HepG2 (cell line): ENCODE data around the gene PACS2. TPM values are rescaled to one million over a fixed set of nuclear protein-coding genes. Genes with fewer than 3 reads are reported as not detected.
A peak's percentile ranks its signal among the peaks of the same experiment; 100 is the strongest.

Experiments used
- ASH2L ChIP-seq: fragments of 300-600, 200-600 bp; sonication (generic); IDR thresholded peaks from 2 replicates; pipeline ENCODE4 v1.7.0; 2017; ENCODE audit warnings: low read depth, mild to moderate bottlenecking, moderate library complexity, mixed read lengths, low read length; ENCODE audit not compliant: insufficient read length
- CEBPB ChIP-seq: IDR thresholded peaks from 2 replicates; pipeline ENCODE4 v1.6.1; 2011; ENCODE audit warnings: low read depth, low read length, improper control_type of control experiment, borderline replicate concordance
- FOXC1 ChIP-seq: sonication (generic); formaldehyde crosslinking; IDR thresholded peaks from 2 replicates; pipeline ENCODE4 v1.8.0; 2022; ENCODE audit warnings: mild to moderate bottlenecking, missing genetic modification reagents, borderline replicate concordance
- KDM5B ChIP-seq: sonication (generic); formaldehyde crosslinking; IDR thresholded peaks from 2 replicates; pipeline ENCODE4 v1.4.0; 2020; ENCODE audit warnings: missing genetic modification reagents, mild to moderate bottlenecking, borderline replicate concordance
- POLR2A ChIP-seq, 2 experiments: IDR thresholded peaks; 2 replicates each; pipeline ENCODE4 v1.6.1; 2011; ENCODE audit warnings: low read depth in 2 of 2, low read length in 2 of 2, mild to moderate bottlenecking in 1 of 2, moderate library complexity in 1 of 2; ENCODE audit not compliant: insufficient read depth in 1 of 2
- POLR2G ChIP-seq: fragments of 200-400 bp; formaldehyde crosslinking; IDR thresholded peaks from 2 replicates; pipeline ENCODE4 v1.6.1; 2018; ENCODE audit warnings: mild to moderate bottlenecking, low read depth, low read length, moderate library complexity
- SNAPC2 ChIP-seq: sonication (generic); formaldehyde crosslinking; IDR thresholded peaks from 2 replicates; pipeline ENCODE4 v1.8.1; 2022; ENCODE audit warnings: mild to moderate bottlenecking, missing genetic modification reagents
- SOX6 ChIP-seq, 2 experiments: fragments of 450-650 bp in 1 of 2; sonication (generic) in 1 of 2; formaldehyde crosslinking in 1 of 2; IDR thresholded peaks; 2 replicates each; pipeline versions ENCODE4 v1.4.0 to v1.6.1; 2017 to 2020; ENCODE audit warnings: antibody characterized with exemption in 1 of 2, mild to moderate bottlenecking in 1 of 2, missing genetic modification reagents in 1 of 2
- ZC3H13 ChIP-seq: sonication (generic); formaldehyde crosslinking; IDR thresholded peaks from 2 replicates; pipeline ENCODE4 v1.8.1; 2023; ENCODE audit warnings: mild to moderate bottlenecking, missing genetic modification reagents, moderate library complexity
- ZFP1 ChIP-seq: IDR thresholded peaks from 2 replicates; pipeline ENCODE4 v1.6.1; 2016
- ZKSCAN8 ChIP-seq: IDR thresholded peaks from 2 replicates; pipeline ENCODE4 v1.6.1; 2016; ENCODE audit warnings: borderline replicate concordance, missing genetic modification reagents, missing compliant biosample characterization
- ZNF549 ChIP-seq: sonication (generic); formaldehyde crosslinking; IDR thresholded peaks from 2 replicates; pipeline ENCODE4 v1.5.0; 2020; ENCODE audit warnings: missing genetic modification reagents
- ZNF749 ChIP-seq: sonication (generic); formaldehyde crosslinking; IDR thresholded peaks from 2 replicates; pipeline ENCODE4 v1.8.0; 2022; ENCODE audit warnings: mild to moderate bottlenecking, missing genetic modification reagents, moderate library complexity, borderline replicate concordance
- ZNF761 ChIP-seq: sonication (generic); formaldehyde crosslinking; conservative IDR thresholded peaks from 2 replicates; pipeline ENCODE4 v1.4.0; 2020; ENCODE audit warnings: mild to moderate bottlenecking, missing genetic modification reagents
- ZNF772 ChIP-seq: sonication (generic); formaldehyde crosslinking; IDR thresholded peaks from 2 replicates; pipeline ENCODE4 v1.5.0; 2020; ENCODE audit warnings: mild to moderate bottlenecking, missing genetic modification reagents
- ZNF841 ChIP-seq: sonication (generic); formaldehyde crosslinking; IDR thresholded peaks from 2 replicates; pipeline ENCODE4 v1.8.1; 2023; ENCODE audit warnings: missing genetic modification reagents, borderline replicate concordance
- polyA plus RNA-seq, 8 experiments: library from polyadenylated mRNA; depleted of rRNA in 3 of 8; stranded (reverse) in 7 of 8; unstranded in 1 of 8; fragments of >200 nt; fragmentation: Illumina TruSeq in 4 of 8; extraction: Trizol in 4 of 8; gene quantifications; 2 replicates each; pipeline versions ENCODE4 v1.2.1 to v1.2.3, GENCODE V29; 2011 to 2016; ENCODE audit warnings: low read depth in 4 of 8, missing spikeins in 1 of 8, mixed read lengths in 1 of 8; ENCODE audit not compliant: insufficient read depth in 1 of 8
- total RNA-seq, 5 experiments: library from RNA; depleted of rRNA; stranded (reverse); fragments of >200 nt; fragmentation: Illumina TruSeq; extraction: Trizol; gene quantifications; 2 replicates each; pipeline ENCODE4 v1.2.3, GENCODE V29; 2016; ENCODE audit warnings: low read depth in 1 of 5
- TF ChIP-seq, protein P1 (sequence below), 2 experiments: sonication (generic) in 1 of 2; formaldehyde crosslinking in 1 of 2; IDR thresholded peaks; 2 replicates each; pipeline versions ENCODE4 v1.5.1 to v1.6.1; 2011 to 2020; ENCODE audit warnings: borderline replicate concordance in 1 of 2, low read depth in 1 of 2, low read length in 1 of 2, mild to moderate bottlenecking in 1 of 2, missing genetic modification reagents in 1 of 2, moderate library complexity in 1 of 2
- TF ChIP-seq, protein P2 (sequence below): sonication (generic); formaldehyde crosslinking; IDR thresholded peaks from 2 replicates; pipeline ENCODE4 v1.4.0; 2020; ENCODE audit warnings: missing genetic modification reagents, borderline replicate concordance
- TF ChIP-seq, protein P3 (sequence below): sonication (generic); formaldehyde crosslinking; IDR thresholded peaks from 2 replicates; pipeline ENCODE4 v1.5.0; 2020; ENCODE audit warnings: mild to moderate bottlenecking, missing genetic modification reagents
- TF ChIP-seq, protein P4 (sequence below): sonication (generic); formaldehyde crosslinking; IDR thresholded peaks from 2 replicates; pipeline ENCODE4 v1.5.0; 2020; ENCODE audit warnings: missing genetic modification reagents, mild to moderate bottlenecking, borderline replicate concordance

PACS2 gene
- total and polyA plus RNA-seq, 2 of the 13 experiments (the other 11 are each of a cell fraction or from before 2014, with no cell fraction given): 23.6 to 27.6 TPM

DNA sequence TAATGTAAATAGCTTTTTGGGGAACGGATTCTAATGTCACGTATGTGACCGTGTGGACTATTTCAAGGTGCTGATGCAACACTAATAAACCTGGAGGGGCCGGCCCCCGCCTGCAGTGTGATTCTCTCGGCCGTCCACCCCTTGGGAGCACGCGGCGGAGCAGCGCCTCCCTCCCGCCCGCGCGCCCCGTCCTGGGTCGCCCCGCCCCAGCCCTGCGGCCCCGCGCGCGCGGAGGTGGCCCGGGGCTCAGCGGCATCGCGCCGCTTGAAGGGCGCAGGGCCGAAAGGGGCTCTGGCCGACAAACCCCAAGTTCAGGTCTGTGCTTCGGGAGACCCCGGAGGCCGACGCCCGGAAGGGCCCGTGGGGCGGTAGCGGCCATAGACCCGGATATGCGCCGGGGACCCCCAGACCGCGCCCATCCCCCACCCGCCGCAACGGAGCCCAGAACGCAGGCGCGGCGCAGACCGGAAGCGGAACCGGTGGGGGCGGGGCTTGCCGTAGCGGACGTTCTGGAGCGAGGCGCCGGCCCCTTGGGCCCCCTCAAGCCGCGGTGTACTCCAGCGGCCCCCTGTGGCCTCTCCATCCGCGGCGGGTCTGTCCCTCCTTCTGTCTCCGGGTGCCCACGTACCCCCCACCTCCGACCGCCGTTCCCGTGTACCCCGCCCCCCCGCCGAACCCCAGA is 83.6 kb downstream of the PACS2 start, which contains the start of gene TEX22 (continued):
- TF ChIP-seq, protein P1, sequence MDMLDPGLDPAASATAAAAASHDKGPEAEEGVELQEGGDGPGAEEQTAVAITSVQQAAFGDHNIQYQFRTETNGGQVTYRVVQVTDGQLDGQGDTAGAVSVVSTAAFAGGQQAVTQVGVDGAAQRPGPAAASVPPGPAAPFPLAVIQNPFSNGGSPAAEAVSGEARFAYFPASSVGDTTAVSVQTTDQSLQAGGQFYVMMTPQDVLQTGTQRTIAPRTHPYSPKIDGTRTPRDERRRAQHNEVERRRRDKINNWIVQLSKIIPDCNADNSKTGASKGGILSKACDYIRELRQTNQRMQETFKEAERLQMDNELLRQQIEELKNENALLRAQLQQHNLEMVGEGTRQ (IDR thresholded peaks at IDR 0.05; ENCODE audit: low read depth, low read length): no peak
- TF ChIP-seq, protein P1 (CRISPR knock-in tag; IDR thresholded peaks at IDR 0.05; ENCODE audit: borderline replicate concordance): no peak
- TF ChIP-seq ZNF772 (CRISPR knock-in tag) (0 out of 2 replicates have a peak, but pooled peaks have one; percentile 10), POLR2A (IDR thresholded peaks at IDR 0.05; ENCODE audit: insufficient read depth in 1 of 2, low read depth in 2 of 2, low read length in 2 of 2) (peak in 1 of 2 experiments; percentile 85), SOX6 (IDR thresholded peaks at IDR 0.05) (no peak), SOX6 (CRISPR knock-in tag; IDR thresholded peaks at IDR 0.05) (peak; percentile 42; the same call in 1 of the 2 replicates), ASH2L (peak; percentile 78), ZC3H13 (CRISPR knock-in tag) (no peak), POLR2G (peak; percentile 87), KDM5B (CRISPR knock-in tag) (peak; percentile 15; the same call in 1 of the 2 replicates), FOXC1 (peak; percentile 46; the same call in 1 of the 2 replicates), ZNF549 (CRISPR knock-in tag) (no peak), ZFP1 (CRISPR knock-in tag) (no peak; the same call in 1 of the 2 replicates), CEBPB (no peak), ZNF761 (no peak), ZKSCAN8 (no peak), ZNF749 (peak; percentile 79; the same call in 1 of the 2 replicates), SNAPC2 (CRISPR knock-in tag) (peak; percentile 82; the same call in 1 of the 2 replicates), ZNF841 (no peak)
- TF ChIP-seq, protein P2, sequence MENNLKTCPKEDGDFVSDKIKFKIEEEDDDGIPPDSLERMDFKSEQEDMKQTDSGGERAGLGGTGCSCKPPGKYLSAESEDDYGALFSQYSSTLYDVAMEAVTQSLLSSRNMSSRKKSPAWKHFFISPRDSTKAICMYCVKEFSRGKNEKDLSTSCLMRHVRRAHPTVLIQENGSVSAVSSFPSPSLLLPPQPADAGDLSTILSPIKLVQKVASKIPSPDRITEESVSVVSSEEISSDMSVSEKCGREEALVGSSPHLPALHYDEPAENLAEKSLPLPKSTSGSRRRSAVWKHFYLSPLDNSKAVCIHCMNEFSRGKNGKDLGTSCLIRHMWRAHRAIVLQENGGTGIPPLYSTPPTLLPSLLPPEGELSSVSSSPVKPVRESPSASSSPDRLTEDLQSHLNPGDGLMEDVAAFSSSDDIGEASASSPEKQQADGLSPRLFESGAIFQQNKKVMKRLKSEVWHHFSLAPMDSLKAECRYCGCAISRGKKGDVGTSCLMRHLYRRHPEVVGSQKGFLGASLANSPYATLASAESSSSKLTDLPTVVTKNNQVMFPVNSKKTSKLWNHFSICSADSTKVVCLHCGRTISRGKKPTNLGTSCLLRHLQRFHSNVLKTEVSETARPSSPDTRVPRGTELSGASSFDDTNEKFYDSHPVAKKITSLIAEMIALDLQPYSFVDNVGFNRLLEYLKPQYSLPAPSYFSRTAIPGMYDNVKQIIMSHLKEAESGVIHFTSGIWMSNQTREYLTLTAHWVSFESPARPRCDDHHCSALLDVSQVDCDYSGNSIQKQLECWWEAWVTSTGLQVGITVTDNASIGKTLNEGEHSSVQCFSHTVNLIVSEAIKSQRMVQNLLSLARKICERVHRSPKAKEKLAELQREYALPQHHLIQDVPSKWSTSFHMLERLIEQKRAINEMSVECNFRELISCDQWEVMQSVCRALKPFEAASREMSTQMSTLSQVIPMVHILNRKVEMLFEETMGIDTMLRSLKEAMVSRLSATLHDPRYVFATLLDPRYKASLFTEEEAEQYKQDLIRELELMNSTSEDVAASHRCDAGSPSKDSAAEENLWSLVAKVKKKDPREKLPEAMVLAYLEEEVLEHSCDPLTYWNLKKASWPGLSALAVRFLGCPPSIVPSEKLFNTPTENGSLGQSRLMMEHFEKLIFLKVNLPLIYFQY: no peak
- TF ChIP-seq, protein P3, sequence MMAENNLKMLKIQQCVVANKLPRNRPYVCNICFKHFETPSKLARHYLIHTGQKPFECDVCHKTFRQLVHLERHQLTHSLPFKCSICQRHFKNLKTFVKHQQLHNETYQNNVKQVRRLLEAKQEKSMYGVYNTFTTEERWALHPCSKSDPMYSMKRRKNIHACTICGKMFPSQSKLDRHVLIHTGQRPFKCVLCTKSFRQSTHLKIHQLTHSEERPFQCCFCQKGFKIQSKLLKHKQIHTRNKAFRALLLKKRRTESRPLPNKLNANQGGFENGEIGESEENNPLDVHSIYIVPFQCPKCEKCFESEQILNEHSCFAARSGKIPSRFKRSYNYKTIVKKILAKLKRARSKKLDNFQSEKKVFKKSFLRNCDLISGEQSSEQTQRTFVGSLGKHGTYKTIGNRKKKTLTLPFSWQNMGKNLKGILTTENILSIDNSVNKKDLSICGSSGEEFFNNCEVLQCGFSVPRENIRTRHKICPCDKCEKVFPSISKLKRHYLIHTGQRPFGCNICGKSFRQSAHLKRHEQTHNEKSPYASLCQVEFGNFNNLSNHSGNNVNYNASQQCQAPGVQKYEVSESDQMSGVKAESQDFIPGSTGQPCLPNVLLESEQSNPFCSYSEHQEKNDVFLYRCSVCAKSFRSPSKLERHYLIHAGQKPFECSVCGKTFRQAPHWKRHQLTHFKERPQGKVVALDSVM (CRISPR knock-in tag): 0 out of 2 replicates have a peak, but pooled peaks have one; percentile 4
- TF ChIP-seq, protein P4, sequence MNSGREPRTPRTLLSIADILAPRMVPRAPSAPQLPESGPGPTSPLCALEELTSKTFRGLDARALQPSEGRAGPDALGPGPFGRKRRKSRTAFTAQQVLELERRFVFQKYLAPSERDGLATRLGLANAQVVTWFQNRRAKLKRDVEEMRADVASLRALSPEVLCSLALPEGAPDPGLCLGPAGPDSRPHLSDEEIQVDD (CRISPR knock-in tag): no peak
